B cell (primary cell): ENCODE data around the gene MICALL2. TPM values are rescaled to one million over a fixed set of nuclear protein-coding genes. Genes with fewer than 3 reads are reported as not detected.

Experiments used
- ATAC-seq: fragments of 200-7000 bp; cut with Tn5 transposase; one replicate; pipeline ENCODE4 v1.10.0; 2021; ENCODE audit warnings: low read depth, mild to moderate bottlenecking, moderate number of reproducible peaks, moderate library complexity
- CTCF ChIA-PET: fragments of 350-600 bp; sonication (Branson Sonifier 250); formaldehyde crosslinking; loops from one replicate; lab custom pipeline; 2021; ENCODE audit warnings: antibody characterized with exemption, inconsistent platforms; lab: Charles Lee
- POLR2A ChIA-PET: fragments of 350-600 bp; sonication (Branson Sonifier 250); formaldehyde crosslinking; loops from one replicate; lab custom pipeline; 2021; ENCODE audit warnings: antibody characterized with exemption; lab: Charles Lee
- DNase-seq: peaks from one replicate; pipeline ENCODE4 v3.0.0; 2013
- H2AFZ ChIP-seq: 2 replicates; pipeline ENCODE4 v1.6.1; 2012; ENCODE audit warnings: mild to moderate bottlenecking, low read depth, low read length; ENCODE audit not compliant: insufficient read depth, poor library complexity, severe bottlenecking
- H3K27ac ChIP-seq, 2 donors: 1 replicate in 1 of 2; 2 replicates in 1 of 2; pipeline ENCODE4 v1.5.1; 2012 to 2013; ENCODE audit warnings: low read length in 2 of 2, mild to moderate bottlenecking in 2 of 2, moderate library complexity in 1 of 2
- H3K27me3 ChIP-seq, 4 experiments: fragments of 200-600 bp in 1 of 4; sonication (generic) in 1 of 4; replicated peaks in 1 of 4; 1 replicate in 2 of 4; 2 replicates in 2 of 4; pipeline versions ENCODE4 v1.6.1 to v1.7.0; 2013 to 2016; ENCODE audit warnings: low read length in 3 of 4, mild to moderate bottlenecking in 2 of 4, mixed read lengths in 1 of 4, moderate library complexity in 1 of 4; ENCODE audit not compliant: insufficient read depth in 4 of 4, control insufficient read depth in 3 of 4; ENCODE audit errors: control extremely low read depth in 1 of 4
- H3K36me3 ChIP-seq, 2 experiments: replicated peaks in 1 of 2; 1 replicate in 1 of 2; 2 replicates in 1 of 2; pipeline versions ENCODE4 v1.6.1 to v1.7.1; 2013; ENCODE audit warnings: low read length in 1 of 2; ENCODE audit not compliant: insufficient read depth in 2 of 2, control insufficient read depth in 1 of 2; ENCODE audit errors: control extremely low read depth in 1 of 2, extremely low read depth in 1 of 2
- H3K4me1 ChIP-seq, 2 donors: fragments of 200-600 bp in 1 of 2; sonication (generic) in 1 of 2; 1 replicate in 1 of 2; 2 replicates in 1 of 2; pipeline versions ENCODE4 v1.5.1 to v1.6.1; 2013 to 2017; ENCODE audit warnings: low read length in 2 of 2; ENCODE audit not compliant: control insufficient read depth in 2 of 2, insufficient read depth in 2 of 2
- H3K4me2 ChIP-seq: replicated peaks from 2 replicates; pipeline ENCODE3; 2012; ENCODE audit warnings: mild to moderate bottlenecking, low read depth, low read length; ENCODE audit not compliant: poor library complexity, severe bottlenecking
- H3K4me3 ChIP-seq, 5 experiments: fragments of 200-600 bp in 1 of 5; sonication (generic) in 1 of 5; 1 replicate in 3 of 5; 2 replicates in 2 of 5; pipeline versions ENCODE4 v1.5.1 to v1.7.0; 2011 to 2016; ENCODE audit warnings: low read length in 4 of 5, mild to moderate bottlenecking in 4 of 5, low read depth in 2 of 5, control low read depth in 1 of 5, moderate library complexity in 1 of 5; ENCODE audit not compliant: insufficient read depth in 1 of 5; ENCODE audit errors: control extremely low read depth in 1 of 5, extremely low read depth in 1 of 5
- H3K79me2 ChIP-seq: fragments of 200-600 bp; sonication (generic); one replicate; pipeline ENCODE4 v1.6.0; 2016; ENCODE audit warnings: low read length; ENCODE audit not compliant: control insufficient read depth, insufficient read depth
- H3K9ac ChIP-seq: fragments of 200-600 bp; sonication (generic); 2 replicates; pipeline ENCODE4 v1.6.1; 2017; ENCODE audit warnings: mild to moderate bottlenecking, low read length, moderate library complexity
- H3K9me3 ChIP-seq, 3 donors: one replicate each; pipeline versions ENCODE4 v1.6.1 to v1.7.1; 2013; ENCODE audit warnings: low read length in 2 of 3; ENCODE audit not compliant: control insufficient read depth in 2 of 3, insufficient read depth in 1 of 3; ENCODE audit errors: control extremely low read depth in 1 of 3
- H4K20me1 ChIP-seq: 2 replicates; pipeline ENCODE4 v1.6.0; 2012; ENCODE audit warnings: mild to moderate bottlenecking, low read length; ENCODE audit not compliant: insufficient read depth, control insufficient read depth, poor library complexity, severe bottlenecking
- H3K27ac Mint-ChIP-seq: one replicate; pipeline ENCODE4 v1.8.0; 2021; ENCODE audit warnings: mixed read lengths
- H3K27me3 Mint-ChIP-seq: one replicate; pipeline ENCODE4 v1.8.0; 2021; ENCODE audit warnings: mixed read lengths
- H3K4me1 Mint-ChIP-seq: one replicate; pipeline ENCODE4 v1.8.0; 2021; ENCODE audit warnings: mixed read lengths
- H3K4me3 Mint-ChIP-seq: one replicate; pipeline ENCODE4 v1.8.0; 2021; ENCODE audit warnings: mixed read lengths
- H3K9me3 Mint-ChIP-seq: one replicate; pipeline ENCODE4 v1.8.0; 2022; ENCODE audit warnings: mixed read lengths; ENCODE audit not compliant: insufficient read depth
- CTCF ChIP-seq: fragments of 200-600 bp; IDR thresholded peaks from one replicate; pipeline ENCODE4 v1.8.0; 2022; ENCODE audit warnings: antibody characterized with exemption, mild to moderate bottlenecking
- EZH2 ChIP-seq: IDR thresholded peaks from 2 replicates; pipeline ENCODE4 v1.6.1; 2012; ENCODE audit warnings: borderline replicate concordance, low read depth, mild to moderate bottlenecking, moderate library complexity, low read length; ENCODE audit not compliant: insufficient read depth, poor library complexity, severe bottlenecking
- WGBS: methylation state at CpG from one replicate; pipeline ENCODE4 v1.1.5; 2013; ENCODE audit warnings: missing lambda C conversion rate; ENCODE audit not compliant: insufficient coverage; 5-methylcytosine and 5-hydroxymethylcytosine counted together
- intact Hi-C: fragments of 100-400 bp; cut with micrococcal nuclease; formaldehyde crosslinking; loops from one replicate; pipeline ENCODE4 v1.10.0; 2022
- polyA plus RNA-seq: library from polyadenylated mRNA; depleted of rRNA; stranded (reverse); fragments of >200 nt; gene quantifications from 2 replicates; pipeline ENCODE4 v1.2.3, GENCODE V29; 2012
- total RNA-seq, 2 donors: library from RNA; stranded (reverse); fragments of 120-200 nt in 1 of 2; gene quantifications; 1 replicate in 1 of 2; 2 replicates in 1 of 2; pipeline versions ENCODE4 v1.2.3 to v1.2.4, GENCODE V29; 2013 to 2022

Gene MICALL2
- total and polyA plus RNA-seq, 2 donors (not counting 1 experiment from before 2014, with no cell fraction given) = 0.85 to 0.94 TPM

DNA sequence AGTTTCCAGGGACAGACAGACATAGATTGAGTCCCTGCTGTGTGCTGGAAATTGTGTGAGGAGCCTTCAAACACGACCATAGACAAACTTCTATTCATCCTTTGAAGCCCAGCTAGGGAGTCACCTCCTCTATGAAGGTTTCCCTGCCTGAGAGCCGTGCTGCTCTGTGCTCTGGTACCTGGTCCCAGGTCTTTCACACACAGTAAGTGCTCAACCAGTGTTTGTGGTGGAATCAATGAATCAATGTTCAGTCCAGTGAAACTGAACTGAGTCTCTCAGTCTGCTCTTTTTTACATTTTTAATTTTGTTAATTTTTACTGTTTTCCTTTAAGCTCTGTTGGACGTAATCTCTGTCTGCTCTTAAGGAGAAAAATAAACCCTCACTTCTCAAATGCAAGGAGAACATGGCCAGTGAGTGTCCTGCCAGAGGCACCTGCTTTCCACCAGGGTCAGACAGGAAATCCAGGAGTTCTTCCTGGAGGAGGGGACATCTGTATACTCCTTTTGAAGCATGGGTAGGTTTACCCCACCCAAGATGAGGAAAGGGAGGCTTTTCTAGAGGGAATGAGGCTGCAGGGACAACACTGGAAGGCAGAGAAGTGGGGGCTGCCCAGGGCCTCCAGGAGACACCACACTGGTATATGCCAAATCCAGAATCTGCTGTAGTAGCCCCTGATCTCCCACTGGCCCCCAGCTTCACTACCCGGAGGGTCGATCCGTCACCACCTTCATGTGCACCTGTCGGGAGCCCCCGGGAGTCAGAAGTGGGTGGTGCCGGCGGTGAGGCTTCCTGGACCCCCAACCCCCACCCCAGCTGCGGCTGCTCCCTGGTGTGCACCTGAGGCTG lies 56.3 kb downstream of the MICALL2 start:
- Histone ChIP-seq H3K4me3 (no peak overlapping the region), H3K79me2 (no peaks in the 10 kb centered on the region), H3K27ac (no peak overlapping the region), H3K27me3 (peaks cover 0 to 36% (median 11%) of the 10 kb centered on the region in 4 experiments), H3K4me2 (no peak overlapping the region), H3K4me1 (peaks cover 0 to 4% of the 10 kb centered on the region in 2 donors), H3K9ac (no peak overlapping the region), H4K20me1 (no peaks in the 10 kb centered on the region), H3K36me3 (no peaks in the 10 kb centered on the region), H3K9me3 (peaks cover 0 to 27% (median 3%) of the 10 kb centered on the region in 3 donors), H2AFZ (no peak overlapping the region)
- no peak for TF ChIP-seq CTCF
- no peak for TF ChIP-seq EZH2
- intact Hi-C loops = no loop called here
- DNase-seq (no peak), ATAC-seq (no peak)
- Mint-ChIP-seq H3K9me3 (no peaks in the 10 kb centered on the region), H3K27ac (no peak overlapping the region), H3K27me3 (peaks cover 51% of the 10 kb centered on the region), H3K4me1 (peaks cover 4% of the 10 kb centered on the region), H3K4me3 (no peak overlapping the region)
- 55% methylated on average over 9 of the region's 11 CpGs for whole genome bisulfite sequencing
- ChIA-PET CTCF (no interaction called here), POLR2A (no interaction called here)

DNA sequence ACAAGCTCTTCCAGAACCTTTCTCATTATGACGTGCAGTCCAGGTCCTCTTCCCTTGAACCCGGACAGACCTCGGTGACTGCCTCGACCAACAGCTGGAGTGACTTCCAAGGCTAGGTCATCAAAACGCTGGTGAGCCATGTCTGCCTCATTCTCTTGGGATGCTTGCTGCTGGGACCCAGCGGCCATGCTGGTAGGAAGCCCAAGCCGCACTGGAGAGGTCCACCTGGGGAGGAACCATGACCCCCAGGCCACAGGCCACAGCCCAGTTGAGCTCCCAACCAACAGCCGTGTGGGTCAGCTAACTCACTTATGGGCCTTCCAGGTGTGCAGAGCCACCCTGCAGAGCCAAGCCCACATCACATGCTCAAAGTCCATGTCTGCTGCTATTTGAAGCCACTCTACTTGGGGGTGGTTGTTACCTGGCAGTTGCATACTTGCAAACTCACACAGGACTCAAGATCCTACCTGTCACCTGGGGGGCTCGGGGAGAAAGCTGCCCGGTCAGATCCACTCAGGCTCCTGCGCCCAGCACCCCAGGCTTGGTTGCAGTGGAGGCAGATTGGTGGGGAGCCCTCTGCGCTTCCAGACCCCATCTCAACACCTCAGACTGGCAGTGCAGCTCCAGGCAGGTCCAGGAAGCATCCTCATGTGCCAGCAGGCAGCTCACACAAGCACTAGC lies 57.0 kb downstream of the MICALL2 start:
- H4K20me1 ChIP-seq = no peaks in the 10 kb centered on the region
- Mint-ChIP-seq H3K27ac (no peak overlapping the region), H3K9me3 (no peaks in the 10 kb centered on the region), H3K4me1 (peaks cover 4% of the 10 kb centered on the region), H3K27me3 (peaks cover 56% of the 10 kb centered on the region), H3K4me3 (no peak overlapping the region)
- no peak overlapping the region for H2AFZ ChIP-seq
- no peak overlapping the region for H3K9ac ChIP-seq
- H3K27me3 ChIP-seq = peaks cover 0 to 39% (median 12%) of the 10 kb centered on the region in 4 experiments
- no peaks in the 10 kb centered on the region for H3K79me2 ChIP-seq
- H3K4me3 ChIP-seq = no peak overlapping the region
- ChIA-PET POLR2A (no interaction called here), CTCF (no interaction called here)
- DNase-seq (no peak), ATAC-seq (no peak)
- H3K36me3 ChIP-seq = no peaks in the 10 kb centered on the region
- peaks cover 0 to 4% of the 10 kb centered on the region in 2 donors for H3K4me1 ChIP-seq
- intact Hi-C loops = no loop called here
- no peak overlapping the region for H3K27ac ChIP-seq
- TF ChIP-seq CTCF (no peak), EZH2 (no peak)
- WGBS = 94% methylated on average over 9 of the region's 12 CpGs
- peaks cover 0 to 32% (median 3%) of the 10 kb centered on the region in 3 donors for H3K9me3 ChIP-seq
- H3K4me2 ChIP-seq = no peak overlapping the region
